AG04449 (cell line): Measurements from ENCODE around the gene RAD51B.
"Not testable (repeated sequence)": the region's sequence is repeated elsewhere in the genome, so short reads cannot be mapped to it uniquely, and the experiment has no call there.

Experiments
- CTCF ChIA-PET: fragments of 350-600 bp; formaldehyde crosslinking; extraction: SDS; loops from one replicate; lab custom pipeline; 2021; ENCODE audit warnings: antibody characterized with exemption; lab: Yijun Ruan, JAX
- POLR2A ChIA-PET: fragments of 400-600, 350-600 bp; formaldehyde crosslinking; extraction: SDS; loops from one replicate; lab custom pipeline; 2020; ENCODE audit warnings: antibody characterized with exemption, inconsistent platforms; lab: Yijun Ruan, JAX
- DNase-seq: peaks from one replicate; pipeline ENCODE4 v3.0.0-alpha.2; 2010; ENCODE audit warnings: low read depth, low spot score
- H3K4me3 ChIP-seq: 2 replicates; pipeline ENCODE4 v1.5.1; 2011; ENCODE audit warnings: low read depth, mild to moderate bottlenecking, control low read depth, low read length
- TF ChIP-seq, protein P1 (sequence below): IDR thresholded peaks from one replicate; pipeline ENCODE4 v1.5.1; 2011; ENCODE audit warnings: mild to moderate bottlenecking, moderate library complexity, low read length, control low read depth, inconsistent platforms; ENCODE audit not compliant: insufficient read depth; ENCODE audit errors: missing control alignments

The RAD51B gene

DNA sequence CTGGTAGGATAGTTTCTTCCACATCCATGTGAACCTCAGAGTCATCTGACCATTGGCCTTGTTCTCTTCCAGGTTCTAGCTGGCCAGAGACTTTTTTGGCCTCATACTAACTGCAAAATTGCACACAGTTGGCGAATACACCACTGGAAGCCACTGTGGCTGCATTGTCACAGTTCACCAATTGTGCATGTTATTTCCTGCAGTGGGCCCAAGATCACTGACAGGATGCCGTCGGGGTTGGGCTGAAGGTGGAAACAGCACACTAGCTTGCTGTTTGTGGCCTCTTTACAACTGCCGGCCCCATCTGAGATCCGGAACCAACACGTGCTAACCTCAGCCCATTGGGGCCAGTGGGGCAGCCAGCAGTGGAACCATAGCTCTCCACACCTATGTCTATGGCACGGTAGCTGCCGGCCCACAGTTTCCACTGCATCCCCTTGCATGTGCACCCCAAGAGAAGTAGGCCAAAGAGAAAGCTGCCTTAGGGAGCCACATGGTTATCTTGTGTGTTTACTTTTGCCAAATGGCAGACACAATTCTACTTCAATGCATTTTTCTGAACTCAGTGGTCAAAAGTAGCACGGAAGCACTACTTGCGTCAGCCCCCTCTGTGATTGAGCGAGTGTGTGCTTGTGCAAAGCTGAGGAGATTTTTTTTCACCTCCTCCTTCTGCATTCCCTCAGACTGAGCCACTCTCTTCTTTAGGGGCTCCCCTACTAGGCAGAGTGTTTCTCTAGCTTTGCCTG is 464.0 kb downstream of the RAD51B start:
- no peak overlapping the region for H3K4me3 ChIP-seq
- CTCF ChIA-PET, result no interaction called here
- POLR2A ChIA-PET, result no interaction called here
- TF ChIP-seq, protein P1, sequence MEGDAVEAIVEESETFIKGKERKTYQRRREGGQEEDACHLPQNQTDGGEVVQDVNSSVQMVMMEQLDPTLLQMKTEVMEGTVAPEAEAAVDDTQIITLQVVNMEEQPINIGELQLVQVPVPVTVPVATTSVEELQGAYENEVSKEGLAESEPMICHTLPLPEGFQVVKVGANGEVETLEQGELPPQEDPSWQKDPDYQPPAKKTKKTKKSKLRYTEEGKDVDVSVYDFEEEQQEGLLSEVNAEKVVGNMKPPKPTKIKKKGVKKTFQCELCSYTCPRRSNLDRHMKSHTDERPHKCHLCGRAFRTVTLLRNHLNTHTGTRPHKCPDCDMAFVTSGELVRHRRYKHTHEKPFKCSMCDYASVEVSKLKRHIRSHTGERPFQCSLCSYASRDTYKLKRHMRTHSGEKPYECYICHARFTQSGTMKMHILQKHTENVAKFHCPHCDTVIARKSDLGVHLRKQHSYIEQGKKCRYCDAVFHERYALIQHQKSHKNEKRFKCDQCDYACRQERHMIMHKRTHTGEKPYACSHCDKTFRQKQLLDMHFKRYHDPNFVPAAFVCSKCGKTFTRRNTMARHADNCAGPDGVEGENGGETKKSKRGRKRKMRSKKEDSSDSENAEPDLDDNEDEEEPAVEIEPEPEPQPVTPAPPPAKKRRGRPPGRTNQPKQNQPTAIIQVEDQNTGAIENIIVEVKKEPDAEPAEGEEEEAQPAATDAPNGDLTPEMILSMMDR, result no peak
- no peak for DNase-seq

- CTCF ChIA-PET, result no interaction called here
- POLR2A ChIA-PET, result no interaction called here
- TF ChIP-seq, protein P1, result no peak
- H3K4me3 ChIP-seq, result no peak overlapping the region
- no peak for DNase-seq
These were observed 464.8 kb downstream of the RAD51B start for GRCh38 chr14:68284333-68284732.

- DNase-seq, result no peak
- CTCF ChIA-PET, result no interaction called here
- no peak overlapping the region for H3K4me3 ChIP-seq
- POLR2A ChIA-PET, result no interaction called here
- TF ChIP-seq, protein P1, result no peak
These were observed 465.3 kb downstream of the RAD51B start for GRCh38 chr14:68284834-68285233.

DNA sequence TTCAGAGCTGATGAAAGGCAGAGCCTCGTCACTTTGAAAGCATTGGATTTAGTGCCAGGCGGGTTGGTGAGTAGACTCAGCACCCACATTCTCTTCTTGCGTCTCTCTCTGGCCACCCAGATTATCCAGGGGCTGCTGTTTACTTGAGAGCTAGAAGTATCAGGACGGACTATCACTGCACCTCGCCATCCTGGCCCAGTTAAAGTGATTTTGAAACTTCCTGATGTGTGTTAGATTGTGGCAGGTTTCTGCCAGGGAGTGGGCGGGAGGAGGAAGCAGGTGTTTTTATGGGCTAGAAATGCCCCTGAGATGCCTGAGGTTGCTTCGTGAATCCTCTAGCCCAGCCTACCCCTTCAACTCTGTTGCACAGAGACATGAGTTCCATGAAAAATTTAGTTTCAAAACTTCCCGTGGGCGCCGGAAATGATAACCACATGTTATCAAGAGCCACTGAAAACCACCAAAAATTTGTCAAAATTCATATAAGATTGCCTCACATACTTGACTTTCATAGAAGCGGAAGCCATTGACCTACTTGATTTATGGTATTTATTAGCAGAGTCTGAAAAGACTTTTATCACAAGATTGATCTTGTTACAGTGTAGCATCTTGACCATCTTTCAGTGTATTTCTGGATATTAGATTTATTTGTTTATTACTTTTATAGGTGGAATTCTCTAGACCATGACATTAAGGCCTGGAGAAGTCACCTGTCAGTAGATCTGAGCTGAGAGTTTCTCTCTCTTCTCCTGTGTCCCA is 466.0 kb downstream of the RAD51B start:
- CTCF ChIA-PET, result interaction anchor here (1.0 to 1.6 kb wide), 3 partner anchors 10 to 250 kb away, joined by 3 to 4 read pairs (median 4); no protein-coding TSS in a partner anchor
- TF ChIP-seq, protein P1, result no peak
- DNase-seq, result no peak
- POLR2A ChIA-PET, result no interaction called here
- H3K4me3 ChIP-seq, result no peak overlapping the region

GRCh38 chr14:68286667-68287066 is 467.1 kb downstream of the RAD51B start:
- TF ChIP-seq, protein P1, result no peak
- ChIA-PET CTCF (interaction anchor here (1.2 to 1.6 kb wide), 3 partner anchors 11 to 530 kb away, joined by 4 read pairs; no protein-coding TSS in a partner anchor), POLR2A (no interaction called here)
- no peak for DNase-seq
- H3K4me3 ChIP-seq, result no peak overlapping the region

GRCh38 chr14:68289452-68289851 is 469.9 kb downstream of the RAD51B start:
- H3K4me3 ChIP-seq, DNase-seq, POLR2A ChIA-PET: not testable (repeated sequence)
- CTCF ChIA-PET, result interaction anchor here (0.6 kb wide), 1 partner anchor 11 kb away, joined by 3 read pairs; no protein-coding TSS in a partner anchor
